ENCODE measurements around the gene CENPA.

GRCh38 chr2:26740346-26740745 lies 45.5 kb upstream of the CENPA start:
- TF ChIP-seq, protein P1, sequence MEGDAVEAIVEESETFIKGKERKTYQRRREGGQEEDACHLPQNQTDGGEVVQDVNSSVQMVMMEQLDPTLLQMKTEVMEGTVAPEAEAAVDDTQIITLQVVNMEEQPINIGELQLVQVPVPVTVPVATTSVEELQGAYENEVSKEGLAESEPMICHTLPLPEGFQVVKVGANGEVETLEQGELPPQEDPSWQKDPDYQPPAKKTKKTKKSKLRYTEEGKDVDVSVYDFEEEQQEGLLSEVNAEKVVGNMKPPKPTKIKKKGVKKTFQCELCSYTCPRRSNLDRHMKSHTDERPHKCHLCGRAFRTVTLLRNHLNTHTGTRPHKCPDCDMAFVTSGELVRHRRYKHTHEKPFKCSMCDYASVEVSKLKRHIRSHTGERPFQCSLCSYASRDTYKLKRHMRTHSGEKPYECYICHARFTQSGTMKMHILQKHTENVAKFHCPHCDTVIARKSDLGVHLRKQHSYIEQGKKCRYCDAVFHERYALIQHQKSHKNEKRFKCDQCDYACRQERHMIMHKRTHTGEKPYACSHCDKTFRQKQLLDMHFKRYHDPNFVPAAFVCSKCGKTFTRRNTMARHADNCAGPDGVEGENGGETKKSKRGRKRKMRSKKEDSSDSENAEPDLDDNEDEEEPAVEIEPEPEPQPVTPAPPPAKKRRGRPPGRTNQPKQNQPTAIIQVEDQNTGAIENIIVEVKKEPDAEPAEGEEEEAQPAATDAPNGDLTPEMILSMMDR (IDR thresholded peaks at IDR 0.05): no peak
- TF ChIP-seq POLR2A (IDR thresholded peaks at IDR 0.05): no peak
- no peak for TF ChIP-seq POLR2AphosphoS5 (IDR thresholded peaks at IDR 0.05)
- TF ChIP-seq EP300 (IDR thresholded peaks at IDR 0.05): no peak
